Activated CD4-positive, alpha-beta memory T cell treated with anti-CD3 and anti-CD28 coated beads, Interleukin-2, amount 10 ng/mL, durations not matched to agents 7 days and 5 days (primary cell): ENCODE measurements around the gene LPAR2. TPM values are rescaled to one million over a fixed set of nuclear protein-coding genes. Genes with fewer than 3 reads are reported as not detected.
A peak's percentile ranks its signal among the peaks of the same experiment; 100 is the strongest.
"Not testable (repeated sequence)": the region's sequence is repeated elsewhere in the genome, so short reads cannot be mapped to it uniquely, and the experiment has no call there.

Experiments used
- CTCF ChIA-PET: fragments of 350-600 bp; sonication (Branson Sonifier 250); formaldehyde crosslinking; loops from one replicate; lab custom pipeline; 2021; ENCODE audit warnings: antibody characterized with exemption, inconsistent platforms; lab: Charles Lee
- POLR2A ChIA-PET: fragments of 350-600 bp; sonication (Branson Sonifier 250); formaldehyde crosslinking; loops from one replicate; lab custom pipeline; 2021; ENCODE audit warnings: antibody characterized with exemption; lab: Charles Lee
- DNase-seq: peaks from one replicate; pipeline ENCODE4 v3.0.0-alpha.2; 2020
- H3K27ac Mint-ChIP-seq: one replicate; pipeline ENCODE4 v1.8.0; 2021; ENCODE audit warnings: mild to moderate bottlenecking, mixed read lengths
- H3K27me3 Mint-ChIP-seq: one replicate; pipeline ENCODE4 v1.8.0; 2021; ENCODE audit warnings: mixed read lengths
- H3K36me3 Mint-ChIP-seq: one replicate; pipeline ENCODE4 v1.8.0; 2021; ENCODE audit warnings: low read depth, mixed read lengths
- H3K4me1 Mint-ChIP-seq: one replicate; pipeline ENCODE4 v1.8.0; 2021; ENCODE audit warnings: mixed read lengths
- H3K4me3 Mint-ChIP-seq: one replicate; pipeline ENCODE4 v1.8.0; 2021; ENCODE audit warnings: mild to moderate bottlenecking, mixed read lengths
- H3K9me3 Mint-ChIP-seq: one replicate; pipeline ENCODE4 v1.8.0; 2021; ENCODE audit warnings: mixed read lengths
- total RNA-seq, 2 experiments: library from RNA; stranded (reverse); gene quantifications; one replicate each; pipeline ENCODE4 v1.2.3, GENCODE V29; 2021

Gene LPAR2
- 10 to 100 TPM; 43.2 to 46.2 TPM for total RNA-seq

- Mint-ChIP-seq H3K4me1 (peaks cover 32% of the 10 kb centered on the region), H3K4me3 (peak within 1 kb of the TSS; percentile 83), H3K36me3 (peaks cover 55% of the 10 kb centered on the region), H3K27ac (peak within 1 kb of the TSS; percentile 91), H3K9me3 (no peaks in the 10 kb centered on the region), H3K27me3 (no peaks in the 10 kb centered on the region)
- ChIA-PET CTCF (interaction anchor here (1.2 to 3.0 kb wide), 3 partner anchors 74 to 98 kb away, joined by 3 to 16 read pairs (median 9); no protein-coding TSS in a partner anchor), POLR2A (interaction anchor here (0.6 to 4.9 kb wide), 25 partner anchors 7 to 238 kb away, joined by 3 to 34 read pairs (median 4); partner anchors contain the start of genes ATP13A1, NDUFA13, PBX4 and TSSK6)
- peak; percentile 74 for DNase-seq
Measured at GRCh38 chr19:19627621-19628500, at the start of gene LPAR2. Gene LPAR2 (minus strand): TSS chr19:19628220. CDS start chr19:19627275, 945 bp downstream.

- Mint-ChIP-seq H3K27me3 (no peaks in the 10 kb centered on the region), H3K4me1 (peaks cover 14% of the 10 kb centered on the region), H3K27ac (no peak overlapping the region), H3K9me3 (peaks cover 57% of the 10 kb centered on the region), H3K36me3 (peaks cover 97% of the 10 kb centered on the region), H3K4me3 (no peak overlapping the region)
- no peak for DNase-seq
- ChIA-PET CTCF (no interaction called here), POLR2A (interaction anchor here (1.0 kb wide), 1 partner anchor 14 kb away, joined by 3 read pairs; the partner anchor contains the start of gene ATP13A1)
Measured at GRCh38 chr19:19677579-19677978, 49.6 kb upstream of the LPAR2 start.

DNA sequence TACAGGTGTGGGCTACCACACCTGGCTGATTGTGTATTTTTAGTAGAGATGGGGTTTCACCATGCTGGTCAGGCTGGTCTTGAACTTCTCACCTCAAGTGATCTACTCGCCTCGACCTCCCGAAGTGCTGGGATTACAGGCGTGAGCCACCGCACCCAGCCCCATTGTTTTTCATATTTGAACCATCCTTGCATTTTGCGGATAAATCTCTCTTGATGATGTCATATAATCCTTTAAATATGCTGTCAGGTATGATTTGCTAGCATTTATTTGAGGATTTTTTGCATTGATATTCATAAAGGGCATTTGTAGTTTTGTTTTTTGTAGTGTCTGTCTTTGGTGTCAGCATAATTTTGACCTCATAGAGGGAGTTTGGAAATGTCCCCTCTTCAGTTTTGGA lies 46.3 kb upstream of the LPAR2 start:
- peaks cover 97% of the 10 kb centered on the region for H3K36me3 Mint-ChIP-seq
- H3K9me3 Mint-ChIP-seq = peaks cover 48% of the 10 kb centered on the region
- ChIA-PET POLR2A (interaction anchor here (0.9 kb wide), 1 partner anchor 10 kb away, joined by 3 read pairs; no protein-coding TSS in a partner anchor), CTCF (no interaction called here)
- DNase-seq = no peak
- H3K4me1 Mint-ChIP-seq = peaks cover 29% of the 10 kb centered on the region
- H3K27ac Mint-ChIP-seq = no peak overlapping the region
- H3K4me3 Mint-ChIP-seq = no peak overlapping the region
- no peaks in the 10 kb centered on the region for H3K27me3 Mint-ChIP-seq

DNA sequence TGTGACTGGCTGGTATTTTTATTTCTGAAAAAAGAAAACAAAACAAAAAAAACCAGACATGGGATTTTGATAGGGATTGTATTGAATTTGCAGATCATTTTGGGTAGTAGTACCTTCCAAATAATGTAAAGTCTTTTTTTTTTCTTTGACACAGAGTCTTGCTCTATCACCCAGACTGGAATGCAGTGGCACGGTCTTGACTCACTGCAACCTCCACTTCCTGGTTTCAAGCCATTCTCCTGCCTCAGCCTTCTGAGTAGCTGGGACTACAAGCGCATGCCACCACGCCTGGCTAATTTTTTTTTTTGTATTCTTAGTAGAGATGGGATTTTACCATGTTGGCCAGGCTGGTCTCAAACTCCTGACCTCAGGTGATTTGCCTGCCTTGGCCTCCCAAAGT lies 44.8 kb upstream of the LPAR2 start:
- Mint-ChIP-seq H3K27me3 (no peaks in the 10 kb centered on the region), H3K9me3 (peaks cover 37% of the 10 kb centered on the region), H3K27ac (no peak overlapping the region), H3K36me3 (peaks cover 91% of the 10 kb centered on the region), H3K4me1 (peaks cover 35% of the 10 kb centered on the region), H3K4me3 (no peak overlapping the region)
- no peak for DNase-seq
- CTCF ChIA-PET = no interaction called here
- POLR2A ChIA-PET = interaction anchor here (0.7 to 1.4 kb wide), 2 partner anchors 10 to 194 kb away, joined by 3 to 6 read pairs; no protein-coding TSS in a partner anchor

DNA sequence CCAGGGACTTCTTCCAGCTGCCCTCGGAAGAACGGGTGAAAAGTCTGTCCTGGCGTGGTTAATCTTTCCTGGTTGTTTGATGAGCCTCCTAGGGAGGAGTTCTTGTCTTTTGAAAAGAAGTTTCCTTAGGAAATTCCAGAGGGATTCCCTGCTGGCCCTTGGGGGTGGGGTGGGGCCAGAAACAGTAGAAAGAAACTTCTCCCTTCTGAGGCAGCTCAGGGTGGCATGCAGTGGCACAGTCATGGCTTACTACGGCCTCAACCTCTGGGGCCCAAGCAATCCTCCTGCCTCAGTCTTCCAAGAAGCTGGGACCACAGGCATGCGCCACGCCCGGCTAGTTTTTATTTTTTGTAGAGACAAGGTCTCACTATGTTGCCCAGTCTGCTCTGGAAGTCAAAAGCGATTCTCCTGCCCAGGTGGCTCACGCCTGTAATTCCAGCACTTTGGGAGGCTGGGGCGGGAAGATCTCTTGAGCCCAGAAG lies 42.1 kb upstream of the LPAR2 start:
- no peaks in the 10 kb centered on the region for H3K27me3 Mint-ChIP-seq
- H3K4me3 Mint-ChIP-seq = peak overlapping the region; percentile 87
- peaks cover 76% of the 10 kb centered on the region for H3K36me3 Mint-ChIP-seq
- DNase-seq = no peak
- H3K4me1 Mint-ChIP-seq = peaks cover 38% of the 10 kb centered on the region
- peaks cover 14% of the 10 kb centered on the region for H3K9me3 Mint-ChIP-seq
- ChIA-PET CTCF (no interaction called here), POLR2A (interaction anchor here (0.9 to 4.1 kb wide), 15 partner anchors 10 to 895 kb away, joined by 3 to 66 read pairs (median 15); partner anchors contain the start of genes NDUFA13, TSSK6, ZNF14 and ZNF253)
- H3K27ac Mint-ChIP-seq = peak overlapping the region; percentile 99

DNA sequence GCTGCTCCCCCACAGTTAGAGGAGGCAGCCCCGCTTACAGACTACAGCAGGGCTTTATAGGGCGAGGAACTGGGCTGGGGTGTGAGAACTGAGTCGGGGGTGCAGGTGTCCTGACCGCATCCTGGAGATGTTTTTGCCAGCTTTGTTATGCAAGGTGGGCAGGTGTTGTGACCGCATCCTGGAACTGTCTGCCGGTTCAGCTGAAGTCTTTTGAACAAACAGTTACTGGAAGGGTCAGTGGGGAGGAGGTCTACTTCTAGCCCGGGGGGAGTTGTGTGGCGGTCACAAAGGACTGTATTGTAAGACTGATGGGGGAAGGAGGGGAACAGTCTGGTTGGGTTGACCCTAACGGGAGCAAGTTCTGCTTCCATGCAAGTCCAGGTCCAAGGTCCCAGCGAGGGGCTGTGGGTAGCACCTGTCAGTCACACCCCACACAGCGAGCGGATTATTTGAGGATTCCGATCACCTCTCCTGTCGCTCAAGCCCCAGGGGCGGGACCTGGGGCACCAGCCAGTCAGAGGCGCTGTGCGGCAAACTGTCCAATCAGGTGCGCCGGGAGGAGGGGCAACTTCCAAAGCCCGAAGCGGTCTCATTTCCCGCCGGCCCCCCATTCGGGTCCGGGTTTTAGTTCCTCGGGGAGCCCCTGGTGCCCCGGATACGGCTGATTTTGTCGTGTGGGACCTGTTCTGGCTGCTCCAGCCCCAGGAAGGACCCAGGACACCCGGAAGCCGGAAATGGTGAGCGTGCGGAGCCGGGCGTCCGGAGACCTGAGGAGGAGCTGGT lies 40.4 kb upstream of the LPAR2 start, which contains the start of gene ZNF101:
ZNF101 (plus strand) TSS at position 610 of the 783 bp plus-strand sequence; CDS start at position 735, 125 bp downstream.
- ChIA-PET POLR2A (interaction anchor here (0.6 to 4.1 kb wide), 42 partner anchors 11 to 1838 kb away, joined by 3 to 66 read pairs (median 4); partner anchors contain the start of genes GATAD2A, GMIP, NDUFA13 and PBX4), CTCF (interaction anchor here (1.4 kb wide), 1 partner anchor 136 kb away, joined by 4 read pairs; no protein-coding TSS in a partner anchor)
- H3K36me3 Mint-ChIP-seq = peaks cover 64% of the 10 kb centered on the region
- H3K4me1 Mint-ChIP-seq = peaks cover 33% of the 10 kb centered on the region
- H3K27ac Mint-ChIP-seq = peak within 1 kb of the TSS; percentile 99
- H3K9me3 Mint-ChIP-seq = peaks cover 10% of the 10 kb centered on the region
- DNase-seq = peak; percentile 97
- peak within 1 kb of the TSS; percentile 87 for H3K4me3 Mint-ChIP-seq
- H3K27me3 Mint-ChIP-seq = no peaks in the 10 kb centered on the region

DNA sequence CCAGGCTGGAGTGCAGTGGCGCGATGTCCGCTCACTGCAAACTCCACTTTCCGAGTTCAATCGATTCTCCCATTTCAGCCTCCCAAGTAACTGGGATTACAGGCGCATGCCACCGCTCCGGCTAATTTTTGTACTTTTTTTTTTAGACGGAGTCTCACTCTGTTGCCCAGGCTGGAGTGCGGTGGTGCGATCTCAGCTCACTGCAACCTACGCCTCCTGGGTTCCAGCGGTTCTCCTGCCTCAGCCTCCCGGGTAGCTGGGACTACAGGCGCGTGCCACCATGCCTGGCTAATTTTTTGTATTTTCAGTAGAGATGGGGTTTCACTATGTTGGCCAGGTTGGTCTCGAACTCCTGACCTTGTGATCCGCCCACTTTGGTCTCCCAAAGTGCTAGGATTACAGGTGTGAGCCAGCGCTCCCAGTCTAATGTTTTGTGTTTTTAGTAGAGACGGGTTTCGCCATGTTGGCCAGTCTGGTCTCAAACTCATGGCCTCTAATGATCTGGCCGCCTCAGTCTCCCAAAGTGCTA lies 37.5 kb upstream of the LPAR2 start:
- H3K27me3 Mint-ChIP-seq, CTCF ChIA-PET, DNase-seq, H3K9me3 Mint-ChIP-seq: not testable (repeated sequence)
- H3K4me1 Mint-ChIP-seq = peaks cover 45% of the 10 kb centered on the region
- H3K36me3 Mint-ChIP-seq = peaks cover 59% of the 10 kb centered on the region
- H3K27ac Mint-ChIP-seq = peak overlapping the region; percentile 54
- POLR2A ChIA-PET = interaction anchor here (0.7 kb wide), 1 partner anchor 176 kb away, joined by 3 read pairs; no protein-coding TSS in a partner anchor
- H3K4me3 Mint-ChIP-seq = peak overlapping the region; percentile 24

- ChIA-PET POLR2A (interaction anchor here (0.7 to 4.6 kb wide), 33 partner anchors 9 to 760 kb away, joined by 3 to 50 read pairs (median 6); partner anchors contain the start of genes GMIP, NDUFA13, TSSK6 and ZNF14), CTCF (interaction anchor here (0.5 to 3.8 kb wide), 5 partner anchors 19 to 131 kb away, joined by 3 to 13 read pairs (median 6); partner anchors contain the start of gene GMIP)
- H3K9me3 Mint-ChIP-seq = no peaks in the 10 kb centered on the region
- H3K27me3 Mint-ChIP-seq = no peaks in the 10 kb centered on the region
- peak within 1 kb of the TSS; percentile 81 for H3K4me3 Mint-ChIP-seq
- peak within 1 kb of the TSS; percentile 98 for H3K27ac Mint-ChIP-seq
- H3K4me1 Mint-ChIP-seq = peaks cover 41% of the 10 kb centered on the region
- H3K36me3 Mint-ChIP-seq = peaks cover 60% of the 10 kb centered on the region
- peak; percentile 95 for DNase-seq
Measured at GRCh38 chr19:19663256-19664120, 35.5 kb upstream of the LPAR2 start, which contains the start of gene ATP13A1. Gene ATP13A1 (minus strand): TSS chr19:19663676. CDS start chr19:19663666, 10 bp downstream.

GRCh38 chr19:19662871-19663255 lies 34.8 kb upstream of the LPAR2 start:
- no peaks in the 10 kb centered on the region for H3K9me3 Mint-ChIP-seq
- no peak for DNase-seq

GRCh38 chr19:19662344-19662743 lies 34.3 kb upstream of the LPAR2 start:
- ChIA-PET POLR2A (interaction anchor here (0.7 to 4.6 kb wide), 31 partner anchors 10 to 1843 kb away, joined by 3 to 50 read pairs (median 7); partner anchors contain the start of genes GMIP, NDUFA13, TSSK6 and ZNF14), CTCF (interaction anchor here (0.7 to 3.8 kb wide), 9 partner anchors 18 to 593 kb away, joined by 3 to 13 read pairs (median 3); partner anchors contain the start of genes GMIP, NDUFA13, TSSK6 and ZNF506)
- Mint-ChIP-seq H3K4me3 (peak overlapping the region; percentile 81), H3K36me3 (peaks cover 59% of the 10 kb centered on the region), H3K27me3 (no peaks in the 10 kb centered on the region), H3K9me3 (no peaks in the 10 kb centered on the region), H3K27ac (peak overlapping the region; percentile 96), H3K4me1 (peaks cover 29% of the 10 kb centered on the region)
- no peak for DNase-seq

More at GRCh38 chr19:19662871-19663255, 34.8 kb upstream of the LPAR2 start:
- Mint-ChIP-seq H3K4me1 (peaks cover 34% of the 10 kb centered on the region), H3K4me3 (peak overlapping the region; percentile 81), H3K27me3 (no peaks in the 10 kb centered on the region), H3K27ac (peak overlapping the region; percentile 96), H3K36me3 (peaks cover 60% of the 10 kb centered on the region)
- ChIA-PET POLR2A (interaction anchor here (0.7 to 4.6 kb wide), 30 partner anchors 9 to 1843 kb away, joined by 3 to 50 read pairs (median 8); partner anchors contain the start of genes GMIP, NDUFA13, TSSK6 and ZNF14), CTCF (interaction anchor here (0.6 to 3.8 kb wide), 4 partner anchors 19 to 131 kb away, joined by 3 to 13 read pairs (median 8); partner anchors contain the start of gene GMIP)
